Esophagus squamous epithelium (tissue), 4 donors: Measurements from ENCODE around the gene TPCN2.

Experiments
- CTCF ChIP-seq, 6 experiments: fragments of 450-650 bp in 4 of 6; fragments of 200-600 bp in 2 of 6; sonication (generic) in 2 of 6; IDR thresholded peaks; one replicate each; pipeline ENCODE4 v1.5.1; 2016 to 2019; ENCODE audit warnings: antibody characterized with exemption in 6 of 6, mild to moderate bottlenecking in 4 of 6, moderate library complexity in 4 of 6
- POLR2A ChIP-seq, 4 donors: fragments of 450-650 bp; IDR thresholded peaks; one replicate each; pipeline ENCODE4 v1.6.1; 2017; ENCODE audit warnings: antibody characterized with exemption in 4 of 4, mild to moderate bottlenecking in 4 of 4, moderate library complexity in 3 of 4

GRCh38 chr11:69156673-69157155, 108.0 kb downstream of the TPCN2 start:
- TF ChIP-seq POLR2A (IDR thresholded peaks at IDR 0.05): no peak
- no peak for TF ChIP-seq CTCF (IDR thresholded peaks at IDR 0.05)
